GM12878 (cell line): ENCODE results near the gene H2AZ2. TPM values are rescaled to one million over a fixed set of nuclear protein-coding genes. Genes with fewer than 3 reads are reported as not detected.
"Not testable (repeated sequence)": the region's sequence is repeated elsewhere in the genome, so short reads cannot be mapped to it uniquely, and the experiment has no call there.

ENCODE experiments used
- ATAC-seq: fragments of 200-7000 bp; cut with Tn5 transposase; 3 replicates; pipeline ENCODE4 v1.9.1; 2020; ENCODE audit warnings: mild to moderate bottlenecking, moderate library complexity
- BruUV-seq: library from RNA; stranded (reverse); fragments of 400-500 nt; replicated peaks from 2 replicates; lab custom pipeline; 2021; lab: Mats Ljungman, UMichigan
- CTCF ChIA-PET: fragments of 300-600 bp; sonication (Branson Sonifier 250); formaldehyde crosslinking; extraction: SDS; loops from one replicate; lab custom pipeline; 2021; ENCODE audit warnings: inconsistent platforms; lab: Yijun Ruan, JAX
- POLR2A ChIA-PET: fragments of 350-600 bp; formaldehyde crosslinking; extraction: SDS; loops from one replicate; lab custom pipeline; 2021; ENCODE audit warnings: inconsistent platforms; lab: Charles Lee
- RAD21 ChIA-PET: fragments of 300-600 bp; sonication (Branson Sonifier 250); formaldehyde crosslinking; loops from one replicate; lab custom pipeline; 2023; ENCODE audit warnings: antibody characterized with exemption; ENCODE audit not compliant: unreplicated experiment; lab: Charles Lee
- SMC1A ChIA-PET: fragments of 300-600 bp; sonication (Branson Sonifier 250); formaldehyde crosslinking; loops from one replicate; lab custom pipeline; 2023; ENCODE audit not compliant: unreplicated experiment, uncharacterized antibody; lab: Charles Lee
- DNase-seq: peaks from one replicate; pipeline ENCODE4 v3.0.0-alpha.2; 2011; ENCODE audit warnings: low read depth, low spot score
- FAIRE-seq: peaks from 3 replicates; lab custom pipeline; 2011; peaks lifted over from hg19 to GRCh38; lab: Jason Lieb, UNC
- H2AFZ ChIP-seq: 2 replicates; pipeline ENCODE4 v1.6.0; 2011; ENCODE audit warnings: low read depth, low read length, control low read depth; ENCODE audit not compliant: control insufficient read depth
- H3K27ac ChIP-seq: 2 replicates; pipeline ENCODE4 v1.5.1; 2011; ENCODE audit warnings: control low read depth; ENCODE audit not compliant: control insufficient read depth, insufficient read depth
- H3K27me3 ChIP-seq, 2 experiments: replicated peaks in 1 of 2; 2 replicates each; pipeline versions ENCODE4 v1.6.0 to v1.6.1; 2011; ENCODE audit warnings: low read length in 1 of 2; ENCODE audit not compliant: control insufficient read depth in 2 of 2, insufficient read depth in 2 of 2
- H3K36me3 ChIP-seq, 2 experiments: 2 replicates each; pipeline ENCODE4 v1.5.1; 2011; ENCODE audit warnings: low read length in 1 of 2; ENCODE audit not compliant: control insufficient read depth in 2 of 2, insufficient read depth in 2 of 2
- H3K4me1 ChIP-seq: 2 replicates; pipeline ENCODE4 v1.6.1; 2011; ENCODE audit warnings: mild to moderate bottlenecking, low read length, moderate library complexity, mixed read lengths; ENCODE audit not compliant: control insufficient read depth, insufficient read depth
- H3K4me2 ChIP-seq: 2 replicates; pipeline ENCODE4 v1.6.0; 2011; ENCODE audit warnings: control low read depth; ENCODE audit not compliant: control insufficient read depth, insufficient read depth
- H3K4me3 ChIP-seq: fragments of 200-600 bp; sonication (generic); 2 replicates; pipeline ENCODE4 v1.5.1; 2016
- H3K79me2 ChIP-seq: 2 replicates; pipeline ENCODE4 v1.6.0; 2011; ENCODE audit warnings: low read length; ENCODE audit not compliant: control insufficient read depth, insufficient read depth
- H3K9ac ChIP-seq: 2 replicates; pipeline ENCODE4 v1.8.0; 2011; ENCODE audit warnings: low read length, control low read depth, mixed read lengths; ENCODE audit not compliant: control insufficient read depth, insufficient read depth
- H3K9me3 ChIP-seq: replicated peaks from 3 replicates; pipeline ENCODE4 v1.5.1; 2011; ENCODE audit warnings: mild to moderate bottlenecking, low read length; ENCODE audit not compliant: control insufficient read depth, insufficient read depth
- H4K20me1 ChIP-seq: 2 replicates; pipeline ENCODE4 v1.6.0; 2011; ENCODE audit not compliant: control insufficient read depth, insufficient read depth
- CTCF ChIP-seq, 3 experiments: IDR thresholded peaks in 2 of 3; conservative IDR thresholded peaks in 1 of 3; 2 replicates each; pipeline ENCODE4 v1.5.1; 2011; ENCODE audit warnings: low read depth in 3 of 3, low read length in 3 of 3, mild to moderate bottlenecking in 3 of 3, control low read depth in 2 of 3, moderate library complexity in 2 of 3, inconsistent platforms in 1 of 3, mixed read lengths in 1 of 3; ENCODE audit not compliant: control insufficient read depth in 2 of 3, insufficient read depth in 1 of 3; ENCODE audit errors: extremely low read depth in 1 of 3
- PRDM15 ChIP-seq: fragments of 450-650 bp; formaldehyde crosslinking; IDR thresholded peaks from 2 replicates; pipeline ENCODE4 v1.4.0; 2020; ENCODE audit warnings: mild to moderate bottlenecking, moderate library complexity
- ZNF384 ChIP-seq: IDR thresholded peaks from 2 replicates; pipeline ENCODE4 v1.6.1; 2012; ENCODE audit warnings: low read depth, mild to moderate bottlenecking, low read length, improper control_type of control experiment, borderline replicate concordance
- ZSCAN29 ChIP-seq: fragments of 450-650 bp; IDR thresholded peaks from 2 replicates; pipeline ENCODE4 v1.6.1; 2017; ENCODE audit warnings: mild to moderate bottlenecking, moderate library complexity
- WGBS: methylation state at CpG from one replicate; pipeline ENCODE4 v1.1.6; 2016; ENCODE audit warnings: low lambda C conversion rate; ENCODE audit not compliant: insufficient replicate concordance, insufficient coverage; ENCODE audit errors: missing lambda C conversion rate; 5-methylcytosine and 5-hydroxymethylcytosine counted together
- in situ Hi-C: fragments of 300-500 bp; cut with MboI; formaldehyde crosslinking; loops from 9 replicates; pipeline ENCODE4 v1.14.3; 2018; ENCODE audit warnings: mixed read lengths
- intact Hi-C: fragments of 100-400 bp; cut with micrococcal nuclease; formaldehyde crosslinking; loops from one replicate; pipeline ENCODE4 v1.14.2; 2022; ENCODE audit not compliant: unreplicated experiment
- polyA plus RNA-seq, 11 experiments: library from polyadenylated mRNA; depleted of rRNA in 4 of 11; unstranded in 6 of 11; stranded (reverse) in 5 of 11; fragments of >200 nt; fragmentation: Nextera tagmentation in 4 of 11; fragmentation: Illumina TruSeq in 1 of 11; extraction: Ambion mirVana in 4 of 11; extraction: Trizol in 1 of 11; gene quantifications; 1 replicate in 1 of 11; 2 replicates in 10 of 11; pipeline versions ENCODE4 v1.2.1 to v1.2.3, GENCODE V29; 2011 to 2016; ENCODE audit warnings: inconsistent platforms in 2 of 11, missing spikeins in 2 of 11, low read depth in 1 of 11
- total RNA-seq, 4 experiments: library from RNA; depleted of rRNA in 3 of 4; stranded (reverse); fragments of >200 nt in 3 of 4; fragmentation: Illumina TruSeq in 1 of 4; extraction: Trizol in 1 of 4; gene quantifications; 2 replicates each; pipeline versions ENCODE4 v1.2.1 to v1.2.3, GENCODE V29; 2013 to 2021

H2AZ2 gene
- total and polyA plus RNA-seq, 10 of the 15 experiments (the other 5 are each of a cell fraction or from before 2014, with no cell fraction given), result 118 to 366 (median 223) TPM

- H3K9me3 ChIP-seq, POLR2A ChIA-PET, H3K9ac ChIP-seq, H2AFZ ChIP-seq, H3K4me3 ChIP-seq, H3K27ac ChIP-seq, BruUV-seq, ATAC-seq, H3K4me2 ChIP-seq, H3K4me1 ChIP-seq, H3K27me3 ChIP-seq, DNase-seq, H3K36me3 ChIP-seq, in situ Hi-C loops, FAIRE-seq, H3K79me2 ChIP-seq, H4K20me1 ChIP-seq, intact Hi-C loops: not testable (repeated sequence)
- ChIA-PET SMC1A (interaction anchor here (0.7 to 10.3 kb wide), 6 partner anchors 14 to 112 kb away, joined by 3 to 138 read pairs (median 4); partner anchors contain the start of gene PURB), RAD21 (interaction anchor here (1.2 kb wide), 1 partner anchor 10 kb away, joined by 4 read pairs; no protein-coding TSS in a partner anchor), CTCF (interaction anchor here (2.5 to 13.1 kb wide), 2 partner anchors 59 to 274 kb away, joined by 11 to 145 read pairs; no protein-coding TSS in a partner anchor)
- 38% methylated on average over 4 of the region's 4 CpGs for WGBS
Measured at GRCh38 chr7:44861949-44862348, 14.1 kb upstream of the H2AZ2 start.

- FAIRE-seq (no peak), ATAC-seq (no peak; the same call in 2 of the 3 replicates), DNase-seq (no peak)
- intact Hi-C loops (no loop called here), in situ Hi-C loops (loop anchor here (5.0 kb wide), 2 partner anchors 69 to 279 kb away; no protein-coding TSS in a partner anchor)
- Histone ChIP-seq H3K27ac (no peak overlapping the region), H2AFZ (no peak overlapping the region), H3K4me2 (no peak overlapping the region), H3K36me3 (no peaks in the 10 kb centered on the region), H3K9me3 (no peaks in the 10 kb centered on the region), H3K4me1 (no peaks in the 10 kb centered on the region), H4K20me1 (no peaks in the 10 kb centered on the region), H3K27me3 (no peaks in the 10 kb centered on the region), H3K4me3 (no peak overlapping the region), H3K79me2 (no peaks in the 10 kb centered on the region), H3K9ac (no peak overlapping the region)
- no TSS peak for BruUV-seq
- WGBS, result 75% methylated on average over 2 of the region's 2 CpGs
- ChIA-PET CTCF (interaction anchor here (0.6 to 13.1 kb wide), 20 partner anchors 9 to 485 kb away, joined by 3 to 145 read pairs (median 6); partner anchors contain the start of gene H2AZ2), SMC1A (interaction anchor here (0.7 to 10.3 kb wide), 10 partner anchors 8 to 278 kb away, joined by 3 to 138 read pairs (median 6); no protein-coding TSS in a partner anchor), RAD21 (interaction anchor here (1.0 to 6.9 kb wide), 11 partner anchors 11 to 278 kb away, joined by 3 to 73 read pairs (median 7); partner anchors contain the start of genes H2AZ2 and PURB), POLR2A (interaction anchor here (0.7 to 1.4 kb wide), 3 partner anchors 10 to 32 kb away, joined by 4 to 5 read pairs (median 4); partner anchors contain the start of genes H2AZ2 and PURB)
- TF ChIP-seq CTCF (IDR thresholded peaks at IDR 0.05 in 2 of 3, conservative IDR thresholded peaks at IDR 0.05 in 1 of 3; ENCODE audit: control insufficient read depth in 2 of 3, extremely low read depth in 1 of 3, insufficient read depth in 1 of 3, low read depth in 3 of 3, low read length in 3 of 3) (0 out of 6 replicates have a peak, but pooled peaks of 1 of the 3 experiments have one; percentile 8), ZSCAN29 (no peak), ZNF384 (0 out of 2 replicates have a peak, but pooled peaks have one; percentile 25), PRDM15 (CRISPR knock-in tag) (no peak)
Measured at GRCh38 chr7:44858161-44858560, 10.3 kb upstream of the H2AZ2 start.
